Measurements from ENCODE around the gene MAD1L1.

MAD1L1 gene

DNA sequence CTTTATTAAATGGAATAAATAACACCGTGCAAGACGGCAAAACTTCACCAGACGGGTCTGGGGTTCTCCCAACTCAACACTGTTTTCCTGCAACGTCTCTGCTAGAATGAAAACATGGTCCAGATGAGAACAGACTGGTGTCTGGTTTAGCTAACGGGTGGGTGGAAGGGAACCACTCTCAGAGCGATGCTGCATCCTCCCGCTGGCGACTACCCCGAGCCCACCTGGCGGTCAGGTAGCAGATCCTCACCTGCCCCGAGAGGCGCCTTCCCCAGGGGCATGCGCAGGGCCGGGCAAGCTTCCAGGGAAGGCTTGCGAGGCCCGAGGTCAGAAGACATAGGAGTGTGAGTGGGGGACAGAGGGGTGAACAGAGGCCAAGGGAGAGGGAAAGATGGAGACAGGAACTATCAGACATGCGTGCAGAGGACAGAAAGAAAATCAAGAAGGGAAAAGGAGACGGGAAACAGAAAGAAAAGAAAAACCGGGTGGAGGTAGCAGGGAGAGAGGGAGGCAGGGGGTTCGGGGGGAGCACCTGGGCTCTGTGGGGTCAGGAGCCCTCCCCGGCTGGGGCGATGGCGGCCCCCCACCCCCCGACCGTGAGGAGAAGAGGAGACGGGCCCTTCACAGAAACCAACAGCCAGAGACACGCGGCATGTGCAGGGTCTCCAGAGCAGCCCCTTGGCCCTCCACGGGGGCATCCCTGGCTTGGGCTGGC lies 222.0 kb downstream of the MAD1L1 start:
- no peak for DNase-seq

DNA sequence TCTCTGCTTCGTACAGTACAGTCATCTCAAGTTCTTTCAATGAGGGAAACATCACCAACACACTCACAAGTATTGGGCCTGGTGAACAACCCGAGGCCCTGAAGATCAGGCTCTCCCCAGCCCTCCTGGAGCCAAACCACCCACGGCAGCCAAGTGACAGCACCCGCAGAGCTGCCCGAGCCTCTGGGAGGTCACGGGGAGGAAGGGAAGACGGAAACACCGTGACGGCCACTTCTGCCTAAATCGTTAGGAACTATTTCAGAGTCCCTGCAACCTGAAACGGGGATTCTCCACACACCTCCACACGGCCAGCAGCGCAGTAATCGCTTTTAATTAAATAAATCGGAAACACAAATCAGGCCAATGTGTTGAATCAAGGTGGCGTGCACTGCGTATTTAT lies 222.6 kb downstream of the MAD1L1 start:
- DNase-seq, result no peak

DNA sequence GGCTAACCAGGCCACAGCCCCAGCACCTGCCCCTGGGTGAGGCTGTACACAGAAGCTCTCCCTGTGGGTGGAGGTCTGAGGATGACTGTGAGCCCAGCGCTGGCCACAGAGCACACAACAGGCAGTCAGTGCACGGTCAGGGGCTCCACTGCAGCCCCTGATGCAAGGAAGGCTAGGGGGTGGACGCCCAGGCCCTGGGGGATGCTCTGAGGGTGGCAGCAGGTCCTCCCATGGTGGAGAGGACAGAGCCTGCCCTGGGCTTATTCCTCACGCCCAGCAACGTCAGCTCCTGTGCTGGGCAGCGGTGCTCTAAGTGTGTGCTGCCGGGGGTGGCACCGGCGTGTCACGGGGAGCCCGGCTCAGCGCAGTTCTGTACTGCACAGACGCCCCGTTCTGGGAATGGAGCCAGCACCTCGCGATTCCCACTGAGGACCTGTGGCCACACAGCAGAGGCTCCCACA lies 223.2 kb downstream of the MAD1L1 start:
- no peak for DNase-seq

GRCh38 chr7:2008936-2009540 lies 223.7 kb downstream of the MAD1L1 start:
- DNase-seq, result no peak

- DNase-seq, result no peak
Observed at GRCh38 chr7:2008101-2008935, 224.4 kb downstream of the MAD1L1 start.

DNA sequence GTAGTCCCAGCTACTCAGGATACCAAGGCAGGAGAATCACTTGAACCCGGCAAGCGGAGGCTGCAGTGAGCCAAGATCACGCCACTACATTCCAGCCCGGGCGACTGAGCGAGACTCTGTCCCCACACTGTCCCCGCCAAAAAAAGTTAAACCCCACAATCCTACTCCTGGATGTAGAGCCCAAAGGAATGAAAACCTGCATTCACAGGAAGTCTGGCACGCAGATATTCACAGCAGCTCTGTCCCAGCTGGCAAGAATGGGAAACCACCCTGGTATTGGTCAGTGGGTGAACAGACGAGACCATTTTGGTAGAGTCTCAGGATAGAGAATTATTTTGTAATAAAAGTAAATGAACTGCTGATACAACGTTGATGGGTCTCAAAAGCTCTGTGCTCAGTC lies 225.2 kb downstream of the MAD1L1 start:
- no peak for DNase-seq

- DNase-seq, result no peak
Observed at GRCh38 chr7:2006921-2007381, 225.8 kb downstream of the MAD1L1 start.

DNA sequence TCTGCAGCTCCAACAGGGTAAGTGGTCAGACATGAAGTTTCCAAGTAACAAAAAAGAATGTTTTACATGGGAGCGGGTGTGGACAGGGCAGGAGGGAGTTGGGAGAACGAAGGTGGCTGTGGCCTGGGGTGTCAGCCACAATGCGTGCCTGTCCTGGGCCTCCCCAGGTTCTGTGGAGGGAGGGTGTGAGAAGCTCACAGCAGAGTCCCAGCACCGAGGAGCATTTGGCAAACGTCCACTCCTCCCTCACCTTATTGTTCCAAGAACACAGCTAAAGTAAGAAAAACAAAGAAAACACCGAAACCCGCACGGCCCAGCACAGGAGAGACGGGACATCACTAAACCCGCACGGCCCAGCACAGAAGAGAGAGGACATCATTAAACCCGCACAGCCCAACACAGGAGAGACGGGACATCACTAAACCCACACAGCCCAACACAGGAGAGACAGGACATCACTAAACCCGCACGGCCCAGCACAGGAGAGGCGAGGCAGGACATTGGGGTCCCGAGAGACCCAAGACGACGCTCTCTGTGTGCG lies 226.4 kb downstream of the MAD1L1 start:
- no peak for DNase-seq

DNA sequence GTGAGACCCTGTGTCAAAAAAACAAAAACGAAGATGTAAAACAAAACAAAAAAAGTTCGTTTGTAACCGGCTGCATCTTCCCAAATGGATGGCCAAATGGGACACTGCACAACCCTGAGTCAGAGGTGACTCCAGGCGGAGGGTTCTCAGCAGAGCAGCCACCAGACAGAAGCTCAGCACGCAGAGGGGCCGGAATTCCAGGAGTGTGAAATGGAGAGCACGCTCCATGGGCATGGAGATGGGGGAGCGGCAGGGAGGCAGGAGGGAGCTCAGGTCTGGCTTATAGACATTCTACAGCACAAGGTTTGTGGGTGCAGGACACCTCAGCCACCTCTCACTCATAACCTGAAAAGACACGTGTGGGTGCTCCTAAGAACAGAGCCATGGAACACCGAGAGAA lies 227.0 kb downstream of the MAD1L1 start:
- DNase-seq, result no peak

DNA sequence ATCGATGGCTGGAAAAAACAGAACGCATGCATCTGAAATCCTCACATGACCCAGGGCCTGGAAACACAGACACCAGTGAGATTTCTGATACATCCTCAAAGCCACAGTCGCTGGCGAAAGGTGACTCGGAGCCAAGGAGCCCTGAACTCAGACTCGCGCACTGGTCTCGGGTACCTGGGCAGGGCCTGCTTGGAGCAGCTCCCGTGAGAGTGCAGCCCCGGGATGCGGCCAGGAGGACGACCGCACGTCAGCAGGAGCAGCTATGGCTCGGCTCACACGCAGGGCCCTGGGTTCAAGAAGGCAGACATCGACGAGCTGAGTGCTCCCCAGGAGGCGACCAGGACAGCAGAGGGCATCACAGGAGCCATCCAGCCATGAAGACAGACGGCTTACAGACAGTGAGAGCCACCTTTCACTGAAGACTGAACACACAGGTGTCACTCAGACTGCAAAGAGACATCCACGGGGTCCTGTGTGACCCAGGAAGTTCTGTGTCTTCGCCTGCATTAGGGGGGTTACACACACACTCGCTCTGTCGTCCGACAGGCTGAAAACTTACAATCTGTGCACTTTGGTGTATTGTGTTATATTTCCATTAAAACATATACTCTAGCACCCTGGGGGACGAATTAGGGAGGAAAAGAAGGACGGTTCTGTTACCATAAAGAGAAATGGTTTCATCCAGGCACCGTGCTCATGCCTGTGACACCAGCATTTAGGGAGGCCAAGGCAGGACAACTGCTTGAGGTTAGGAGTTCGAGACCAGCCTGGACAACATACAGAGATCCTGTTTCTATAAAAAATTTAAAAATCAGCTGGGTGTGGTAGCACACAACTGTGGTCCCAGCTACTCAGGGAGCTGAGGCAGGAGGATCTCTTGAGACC lies 227.7 kb downstream of the MAD1L1 start:
- DNase-seq, result no peak

DNA sequence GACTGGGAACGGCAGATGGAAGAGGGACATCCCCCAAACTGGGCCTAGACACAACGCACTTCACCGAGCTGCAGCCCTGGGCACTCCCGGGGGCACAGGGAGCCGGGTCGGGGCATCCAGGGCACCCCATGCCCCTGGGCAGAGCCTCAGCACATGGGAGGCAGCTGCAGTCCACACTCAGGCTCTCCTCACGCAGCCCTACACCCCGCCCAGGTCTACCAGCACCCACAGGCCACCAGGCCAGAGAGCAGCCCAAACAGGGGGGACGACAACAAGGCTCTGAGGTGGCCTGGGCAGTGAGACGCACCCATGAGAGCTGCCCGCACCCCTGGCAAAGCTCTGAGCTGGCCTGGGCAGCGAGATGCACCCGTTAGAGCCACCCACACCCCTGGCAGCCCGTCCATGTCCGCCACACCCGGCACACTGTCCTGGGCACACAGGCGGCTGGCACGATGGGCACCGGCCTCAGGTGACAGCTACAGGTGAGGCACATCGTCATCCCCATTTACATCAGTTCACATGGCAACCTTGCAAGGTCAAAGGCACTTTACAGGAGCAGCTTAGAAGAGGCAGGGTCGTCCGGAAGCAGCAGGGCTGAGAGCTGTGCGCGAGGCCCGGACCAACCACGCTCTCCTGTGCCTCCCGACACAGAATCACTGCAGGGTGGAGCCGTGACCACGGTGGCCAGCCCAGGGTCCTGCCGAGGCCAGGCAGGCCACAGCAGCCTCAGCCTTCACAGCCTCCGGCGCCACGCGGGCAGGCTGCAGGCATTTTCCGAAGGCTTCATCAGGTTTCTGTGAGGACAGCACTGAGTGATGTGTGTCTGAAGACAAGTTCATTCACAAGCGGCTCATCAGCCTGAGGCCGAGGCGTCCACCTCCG lies 228.6 kb downstream of the MAD1L1 start:
- DNase-seq, result no peak

DNA sequence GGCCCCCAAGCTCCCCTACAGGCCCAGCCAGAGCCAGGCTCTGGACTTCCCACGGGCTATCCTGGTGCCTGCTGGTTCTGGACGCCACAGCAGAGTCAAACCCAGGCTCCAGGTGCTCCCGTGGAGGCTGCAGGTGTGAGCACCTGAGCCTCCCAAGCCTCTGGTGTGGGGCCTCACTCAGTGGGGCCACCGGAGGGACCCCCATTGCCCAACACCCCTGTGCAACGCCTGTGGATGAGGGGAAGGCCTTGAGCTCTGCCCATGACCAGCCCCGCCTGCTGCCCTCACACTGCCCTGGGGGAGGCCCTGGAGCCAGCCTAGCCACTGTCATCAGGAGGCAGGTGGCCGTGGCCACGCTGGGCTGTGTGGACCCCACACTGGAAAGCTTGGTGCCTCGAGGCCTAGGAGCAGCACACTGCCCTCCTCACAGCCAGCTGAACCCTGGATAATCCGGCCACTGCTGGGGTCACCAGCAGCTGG lies 229.3 kb downstream of the MAD1L1 start:
- no peak for DNase-seq

DNA sequence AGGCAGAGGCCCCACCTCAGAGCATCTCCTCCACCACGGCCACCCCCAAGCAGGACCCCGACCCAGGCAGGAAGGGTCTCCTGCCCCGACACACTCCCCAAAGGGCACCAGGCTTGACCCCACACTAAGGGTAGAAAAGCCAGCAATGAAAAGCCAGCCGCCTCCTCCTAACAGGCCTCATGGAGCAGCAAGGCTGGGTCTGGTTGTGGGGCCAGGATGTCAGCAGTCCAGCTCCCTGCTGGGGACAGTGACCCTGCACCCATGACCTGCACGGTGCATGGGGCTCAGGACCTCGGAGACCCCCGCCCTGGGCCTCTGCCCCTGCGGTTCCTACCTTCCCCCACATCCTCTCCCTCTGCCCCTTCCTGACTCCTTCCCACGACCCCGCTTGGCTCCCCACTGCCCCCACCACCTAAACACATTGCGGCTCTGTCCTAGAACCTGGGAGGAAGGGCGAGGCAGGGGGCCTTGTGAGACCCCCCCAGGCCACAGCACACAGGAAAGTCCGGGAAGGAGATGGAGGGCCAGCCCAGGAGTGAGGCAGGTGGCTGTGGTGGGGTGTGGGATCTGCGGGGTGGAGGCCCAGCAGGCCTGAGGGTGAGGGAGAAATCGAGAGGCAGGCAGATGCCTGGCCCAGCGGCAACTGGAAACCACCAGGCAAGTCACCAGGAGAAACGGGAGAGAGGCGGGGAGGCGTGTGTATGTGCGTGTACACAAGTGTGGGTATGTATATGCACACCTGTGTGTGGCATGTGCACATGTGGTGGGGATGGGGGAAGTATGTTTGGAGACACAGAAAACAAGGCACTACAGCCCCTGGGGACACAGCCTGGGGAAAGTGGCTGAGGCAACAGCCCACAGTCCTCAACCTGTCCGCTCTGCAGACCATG lies 229.9 kb downstream of the MAD1L1 start:
- no peak for DNase-seq

DNA sequence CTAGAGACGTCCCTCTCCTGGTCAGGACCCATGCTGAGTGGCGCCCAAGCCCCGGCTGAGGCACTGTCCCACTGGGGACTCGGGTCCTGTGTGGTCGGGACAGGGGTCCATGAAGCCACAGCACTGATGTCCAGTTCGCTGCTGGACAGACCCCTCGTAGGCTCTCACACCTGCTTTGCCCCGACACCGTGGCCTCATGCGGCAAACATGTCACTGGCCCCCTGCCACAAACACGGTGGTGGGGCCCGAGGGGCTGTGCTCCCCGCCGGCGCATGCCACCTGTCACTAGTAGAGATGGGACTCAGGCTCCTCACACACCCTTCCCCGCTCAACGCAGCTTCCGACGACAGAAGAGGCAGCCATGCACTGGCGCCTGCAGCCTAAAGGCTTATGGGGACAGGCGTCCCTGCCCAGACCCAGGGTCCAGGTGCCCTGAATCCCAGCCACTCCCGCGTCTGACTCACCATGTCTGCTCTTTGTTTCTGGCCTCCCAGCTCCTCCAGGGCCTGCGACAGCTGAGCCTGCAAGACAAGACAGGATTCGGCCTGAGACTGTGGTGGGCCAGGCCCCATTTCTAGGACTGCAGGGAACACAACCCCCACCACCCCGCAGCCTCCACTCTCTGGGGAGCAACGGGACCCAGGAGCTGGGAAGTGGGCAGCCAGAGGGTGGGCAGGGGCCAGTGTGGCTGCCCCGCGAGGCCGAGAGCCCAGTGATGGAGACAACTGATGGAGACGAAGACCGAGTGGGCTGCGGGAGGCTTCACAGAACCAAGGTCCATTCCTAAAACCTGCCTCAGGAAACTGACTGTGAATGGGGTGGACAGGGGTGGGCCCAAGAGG lies 230.9 kb downstream of the MAD1L1 start:
- DNase-seq, result no peak

DNA sequence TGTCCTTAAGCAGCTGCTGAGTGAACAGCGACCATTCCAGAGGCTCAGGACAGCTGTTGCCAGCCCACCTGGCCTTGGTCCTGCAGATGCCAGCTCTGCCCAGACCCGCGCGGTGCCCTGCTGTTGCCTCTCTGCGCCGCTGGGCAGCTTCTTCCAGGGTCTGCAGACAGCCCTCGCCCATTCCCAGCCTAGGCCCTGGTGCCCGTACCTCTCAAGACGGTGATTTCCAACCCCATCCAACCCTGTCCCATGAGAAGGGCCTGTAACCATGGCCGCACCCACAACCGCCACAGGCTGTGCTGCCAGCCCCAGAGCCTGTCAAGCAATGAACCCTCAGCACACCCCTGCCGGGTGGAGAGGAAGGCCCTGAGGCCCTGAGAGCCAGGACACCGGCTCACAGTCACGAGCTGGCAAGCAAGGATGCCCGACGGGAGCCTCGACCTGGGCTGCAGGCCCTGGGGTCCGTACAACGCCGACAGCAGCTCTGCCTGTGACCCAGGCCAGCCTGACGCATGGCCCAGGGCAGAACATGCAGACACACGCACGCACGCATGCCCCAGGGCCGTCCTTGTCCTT lies 231.9 kb downstream of the MAD1L1 start:
- DNase-seq, result no peak

GRCh38 chr7:2000153-2000687 lies 232.5 kb downstream of the MAD1L1 start:
- DNase-seq, result no peak

- no peak for DNase-seq
Observed at GRCh38 chr7:1999278-1999984, 233.3 kb downstream of the MAD1L1 start.

DNA sequence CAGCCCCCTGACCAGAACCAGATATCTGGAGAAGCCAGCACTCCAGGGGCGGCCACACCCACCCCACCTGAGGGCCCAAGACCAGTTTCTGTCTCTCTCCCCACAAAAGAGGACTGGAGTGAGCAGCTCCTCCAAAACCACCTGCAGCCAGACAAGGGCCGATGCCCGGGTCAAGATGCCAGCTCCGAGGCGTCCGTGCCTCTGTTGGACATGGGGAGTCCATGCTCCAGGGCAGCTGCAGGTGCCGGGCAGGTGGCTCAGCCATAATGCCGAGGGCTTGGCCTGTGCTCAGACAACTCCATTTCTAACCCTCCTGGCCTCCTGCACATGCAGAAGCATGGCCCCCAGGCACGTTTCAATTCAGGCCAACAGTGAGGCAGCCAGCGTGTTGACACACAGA lies 234.6 kb downstream of the MAD1L1 start:
- DNase-seq, result no peak

Data from CD4-positive, alpha-beta T cell treated with Interleukin-21 for 1 hour (primary cell).